Sigmoid colon (tissue), 7 donors: Measurements from ENCODE around the gene TRPM2. TPM values are rescaled to one million over a fixed set of nuclear protein-coding genes. Genes with fewer than 3 reads are reported as not detected.

Source experiments
- DNase-seq: peaks from one replicate; pipeline ENCODE4 v3.0.0-alpha.2; 2019
- H3K27ac ChIP-seq, 4 donors: fragments of 200-600 bp; sonication (generic); one replicate each; pipeline ENCODE4 v1.5.1; 2016 to 2019; ENCODE audit warnings: mild to moderate bottlenecking in 1 of 4
- H3K27me3 ChIP-seq, 3 donors: fragments of 200-600 bp; sonication (generic); one replicate each; pipeline ENCODE4 v1.5.1; 2019; ENCODE audit warnings: mild to moderate bottlenecking in 1 of 3
- H3K36me3 ChIP-seq, 4 donors: fragments of 200-600 bp; sonication (generic); one replicate each; pipeline ENCODE4 v1.5.1; 2016 to 2019
- H3K4me1 ChIP-seq, 4 donors: fragments of 200-600 bp; sonication (generic); one replicate each; pipeline ENCODE4 v1.5.1; 2017 to 2019
- H3K4me3 ChIP-seq, 4 donors: fragments of 200-600 bp; sonication (generic); one replicate each; pipeline ENCODE4 v1.5.1; 2017 to 2019; ENCODE audit warnings: mild to moderate bottlenecking in 2 of 4, moderate library complexity in 1 of 4
- H3K9me3 ChIP-seq, 4 donors: fragments of 200-600 bp in 3 of 4; sonication (generic) in 3 of 4; one replicate each; pipeline versions ENCODE4 v1.5.1 to v1.6.1; 2013 to 2019
- EP300 ChIP-seq, 4 donors: sonication (generic); formaldehyde crosslinking; IDR thresholded peaks; one replicate each; pipeline ENCODE4 v1.6.1; 2017; ENCODE audit warnings: antibody characterized with exemption in 4 of 4
- POLR2A ChIP-seq, 2 donors: fragments of 450-650 bp; IDR thresholded peaks; one replicate each; pipeline ENCODE4 v1.6.1; 2016; ENCODE audit warnings: antibody characterized with exemption in 2 of 2, mild to moderate bottlenecking in 2 of 2, moderate library complexity in 2 of 2
- POLR2AphosphoS5 ChIP-seq, 4 donors: sonication (generic); formaldehyde crosslinking; IDR thresholded peaks; one replicate each; pipeline ENCODE4 v1.6.1; 2017; ENCODE audit warnings: antibody characterized with exemption in 4 of 4
- WGBS, 2 donors: extraction: QIAGEN DNeasy Blood & Tissue Kit; methylation state at CpG; one replicate each; pipeline ENCODE4 v1.1.7; 2013; 5-methylcytosine and 5-hydroxymethylcytosine counted together
- intact Hi-C: fragments of 100-400 bp; cut with DNase I; formaldehyde crosslinking; loops from one replicate; pipeline ENCODE4 v1.15.1; 2023
- polyA plus RNA-seq, 3 donors: library from polyadenylated mRNA; stranded (reverse); fragments of 200-250 nt; gene quantifications; one replicate each; pipeline ENCODE4 v1.2.3, GENCODE V29; 2013
- total RNA-seq, 4 donors: library from RNA; depleted of rRNA; stranded (reverse); fragments of >200 nt; gene quantifications; one replicate each; pipeline ENCODE4 v1.1.0, GENCODE V29; 2016
- TF ChIP-seq, protein P1 (sequence below), 4 experiments: fragments of 450-650 bp in 3 of 4; fragments of 200-600 bp in 1 of 4; IDR thresholded peaks; one replicate each; pipeline ENCODE4 v1.5.1; 2016 to 2019; ENCODE audit warnings: antibody characterized with exemption in 4 of 4, mild to moderate bottlenecking in 3 of 4, moderate library complexity in 2 of 4
- donor health status: healthy with polysubstance abuse.
- donor health status: Bipolar disorder and iron deficiency.
- donor health status: healthy.

The TRPM2 gene
- total and polyA plus RNA-seq, 7 donors: 1.6 to 4.9 (median 3.4) TPM

DNA sequence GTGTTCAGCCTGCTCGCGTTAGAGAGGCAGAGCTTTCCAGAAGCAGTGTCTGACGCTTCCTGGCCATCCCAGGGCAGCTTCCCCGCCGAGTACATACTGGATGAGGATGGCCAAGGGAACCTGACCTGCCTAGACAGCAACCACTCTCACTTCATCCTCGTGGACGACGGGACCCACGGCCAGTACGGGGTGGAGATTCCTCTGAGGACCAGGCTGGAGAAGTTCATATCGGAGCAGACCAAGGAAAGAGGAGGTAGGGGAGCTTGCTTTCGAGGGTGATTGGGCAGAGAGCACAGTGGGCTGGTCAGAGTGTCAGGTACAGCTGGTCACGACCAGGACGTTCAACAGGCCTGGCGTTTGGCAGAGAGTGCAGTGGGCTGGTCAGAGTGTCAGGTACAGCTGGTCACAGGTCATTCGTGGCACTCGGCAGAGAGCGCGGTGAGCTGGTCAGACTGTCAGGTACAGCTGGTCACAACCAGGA, 22.4 kb downstream of the TRPM2 start:
- peaks cover 0 to 54% (median 11%) of the 10 kb centered on the region in 3 donors for H3K27me3 ChIP-seq
- TF ChIP-seq POLR2AphosphoS5 (IDR thresholded peaks at IDR 0.05) (no peak), POLR2A (IDR thresholded peaks at IDR 0.05) (no peak)
- TF ChIP-seq, protein P1, sequence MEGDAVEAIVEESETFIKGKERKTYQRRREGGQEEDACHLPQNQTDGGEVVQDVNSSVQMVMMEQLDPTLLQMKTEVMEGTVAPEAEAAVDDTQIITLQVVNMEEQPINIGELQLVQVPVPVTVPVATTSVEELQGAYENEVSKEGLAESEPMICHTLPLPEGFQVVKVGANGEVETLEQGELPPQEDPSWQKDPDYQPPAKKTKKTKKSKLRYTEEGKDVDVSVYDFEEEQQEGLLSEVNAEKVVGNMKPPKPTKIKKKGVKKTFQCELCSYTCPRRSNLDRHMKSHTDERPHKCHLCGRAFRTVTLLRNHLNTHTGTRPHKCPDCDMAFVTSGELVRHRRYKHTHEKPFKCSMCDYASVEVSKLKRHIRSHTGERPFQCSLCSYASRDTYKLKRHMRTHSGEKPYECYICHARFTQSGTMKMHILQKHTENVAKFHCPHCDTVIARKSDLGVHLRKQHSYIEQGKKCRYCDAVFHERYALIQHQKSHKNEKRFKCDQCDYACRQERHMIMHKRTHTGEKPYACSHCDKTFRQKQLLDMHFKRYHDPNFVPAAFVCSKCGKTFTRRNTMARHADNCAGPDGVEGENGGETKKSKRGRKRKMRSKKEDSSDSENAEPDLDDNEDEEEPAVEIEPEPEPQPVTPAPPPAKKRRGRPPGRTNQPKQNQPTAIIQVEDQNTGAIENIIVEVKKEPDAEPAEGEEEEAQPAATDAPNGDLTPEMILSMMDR (IDR thresholded peaks at IDR 0.05): no peak
- intact Hi-C loops: no loop called here
- H3K9me3 ChIP-seq: no peaks in the 10 kb centered on the region
- H3K27ac ChIP-seq: no peak overlapping the region
- H3K36me3 ChIP-seq: no peaks in the 10 kb centered on the region
- no peak overlapping the region for H3K4me3 ChIP-seq
- no peaks in the 10 kb centered on the region for H3K4me1 ChIP-seq
- WGBS, 2 donors: 86 to 91% methylated on average over 19 of the region's 19 CpGs
- DNase-seq: no peak

DNA sequence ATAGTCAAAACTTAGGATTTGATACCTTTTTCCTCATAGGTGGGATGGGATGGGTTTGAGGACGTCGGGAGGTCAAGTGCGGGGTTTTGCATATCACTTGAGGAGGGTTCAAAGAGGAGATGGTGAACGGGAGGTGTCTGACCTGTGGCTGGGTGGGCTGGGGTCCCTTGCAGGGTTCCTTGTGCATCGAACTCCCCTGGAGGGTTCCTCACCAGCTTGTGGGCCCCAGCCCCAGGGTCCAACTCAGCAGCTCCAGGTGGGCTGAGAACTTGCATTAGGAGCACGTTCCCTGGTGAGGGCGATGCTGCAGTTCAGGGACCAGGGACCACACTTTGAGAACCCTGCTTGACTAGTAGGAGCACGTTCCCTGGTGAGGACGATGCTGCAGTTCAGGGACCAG, 23.2 kb downstream of the TRPM2 start:
- WGBS, 2 donors: 87 to 93% methylated on average over 9 of the region's 9 CpGs
- H3K4me1 ChIP-seq: no peaks in the 10 kb centered on the region
- DNase-seq: no peak
- H3K36me3 ChIP-seq: no peaks in the 10 kb centered on the region
- H3K4me3 ChIP-seq: no peak overlapping the region
- no peaks in the 10 kb centered on the region for H3K9me3 ChIP-seq
- TF ChIP-seq POLR2A (IDR thresholded peaks at IDR 0.05): no peak
- TF ChIP-seq POLR2AphosphoS5 (IDR thresholded peaks at IDR 0.05): no peak
- TF ChIP-seq, protein P1 (IDR thresholded peaks at IDR 0.05): no peak
- no peak for TF ChIP-seq EP300 (IDR thresholded peaks at IDR 0.05)
- H3K27me3 ChIP-seq: peaks cover 0 to 51% (median 11%) of the 10 kb centered on the region in 3 donors
- no peak overlapping the region for H3K27ac ChIP-seq
- intact Hi-C loops: no loop called here

DNA sequence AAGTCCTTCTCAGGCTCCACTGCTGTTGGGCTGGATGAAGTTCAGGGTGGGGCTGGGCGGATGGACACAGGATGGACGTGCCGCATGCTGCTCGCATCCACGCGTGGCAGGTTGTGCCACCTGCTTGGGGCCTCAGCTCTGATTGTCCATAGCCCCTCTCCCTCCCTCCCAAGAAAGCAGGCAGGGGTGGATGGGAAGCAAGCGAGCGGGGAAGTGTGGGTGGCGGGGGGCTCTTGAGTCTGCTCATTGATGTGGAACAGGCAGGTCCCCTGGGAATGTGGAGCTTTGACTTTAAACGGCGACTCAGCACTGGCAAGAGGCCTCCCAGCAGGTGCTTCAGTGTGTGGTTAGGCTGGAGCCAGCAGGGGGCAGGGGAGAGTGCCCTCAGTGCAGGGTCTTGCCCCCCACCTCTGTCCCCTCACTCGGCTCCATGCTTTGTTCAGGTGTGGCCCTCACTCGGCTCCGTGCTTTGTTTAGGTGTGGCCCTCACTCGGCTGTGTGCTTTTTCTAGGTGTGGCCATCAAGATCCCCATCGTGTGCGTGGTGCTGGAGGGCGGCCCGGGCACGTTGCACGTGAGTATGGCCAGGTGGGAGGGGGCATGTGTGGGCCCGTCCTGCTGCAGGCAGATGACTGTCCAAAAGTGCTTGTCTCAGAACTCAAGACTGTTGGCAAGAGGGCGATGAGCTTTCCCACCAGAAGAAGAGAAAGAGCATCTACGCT, 23.9 kb downstream of the TRPM2 start:
- intact Hi-C loops: no loop called here

DNA sequence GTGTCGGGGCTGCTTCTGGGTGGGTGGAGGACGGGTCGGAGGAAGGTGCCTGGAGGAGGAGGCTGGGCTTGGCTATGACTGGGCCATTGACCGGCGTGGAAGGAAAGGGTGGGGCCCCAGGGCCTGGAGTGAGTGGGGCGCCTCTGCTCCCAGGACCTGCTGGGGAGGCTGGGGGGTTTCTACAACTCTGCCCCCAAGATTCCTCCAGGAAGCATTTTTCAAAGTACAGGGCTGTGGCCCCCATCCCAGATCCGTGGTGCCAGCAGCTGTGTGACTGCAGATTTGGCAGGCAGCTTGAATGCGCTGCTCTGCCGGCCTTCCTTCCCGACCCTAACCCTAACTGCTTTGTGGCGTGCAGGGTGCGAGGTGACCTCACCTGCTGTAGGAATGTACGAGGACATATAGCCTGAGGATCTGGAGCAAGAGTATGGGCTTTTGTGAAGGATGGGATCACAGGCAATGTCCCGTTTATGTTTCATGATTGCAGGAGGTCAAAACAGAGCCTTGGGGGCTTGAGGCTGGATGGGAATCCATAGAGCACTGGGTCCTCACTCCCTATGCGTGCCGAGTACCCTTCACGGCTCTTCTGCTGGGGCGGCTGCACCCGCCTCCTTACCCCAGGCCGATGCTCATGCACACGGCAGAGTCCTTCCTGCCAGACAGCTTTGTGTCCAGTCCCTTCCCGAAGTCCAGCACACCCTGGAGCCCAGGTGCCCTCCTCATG, 24.7 kb downstream of the TRPM2 start:
- TF ChIP-seq, protein P1 (IDR thresholded peaks at IDR 0.05): no peak
- no peak for TF ChIP-seq POLR2AphosphoS5 (IDR thresholded peaks at IDR 0.05)
- TF ChIP-seq POLR2A (IDR thresholded peaks at IDR 0.05): no peak
- no peak for TF ChIP-seq EP300 (IDR thresholded peaks at IDR 0.05)
- no peak overlapping the region for H3K4me3 ChIP-seq
- H3K9me3 ChIP-seq: no peaks in the 10 kb centered on the region
- H3K27me3 ChIP-seq: peaks cover 0 to 51% (median 11%) of the 10 kb centered on the region in 3 donors
- WGBS, 2 donors: 61 to 77% methylated on average over 22 of the region's 22 CpGs
- no peak for DNase-seq
- no peak overlapping the region for H3K27ac ChIP-seq
- intact Hi-C loops: no loop called here
- H3K4me1 ChIP-seq: no peaks in the 10 kb centered on the region
- H3K36me3 ChIP-seq: no peaks in the 10 kb centered on the region

More for the DNA sequence above, 23.9 kb downstream of the TRPM2 start:
- 44 to 72% methylated on average over 24 of the region's 24 CpGs for WGBS, 2 donors
- no peaks in the 10 kb centered on the region for H3K4me1 ChIP-seq
- H3K4me3 ChIP-seq: no peak overlapping the region
- H3K36me3 ChIP-seq: no peaks in the 10 kb centered on the region
- no peak for DNase-seq
- no peak for TF ChIP-seq POLR2A (IDR thresholded peaks at IDR 0.05)
- no peak for TF ChIP-seq EP300 (IDR thresholded peaks at IDR 0.05)
- TF ChIP-seq, protein P1 (IDR thresholded peaks at IDR 0.05): no peak
- TF ChIP-seq POLR2AphosphoS5 (IDR thresholded peaks at IDR 0.05): no peak
- H3K27ac ChIP-seq: no peak overlapping the region
- peaks cover 0 to 51% (median 11%) of the 10 kb centered on the region in 3 donors for H3K27me3 ChIP-seq
- H3K9me3 ChIP-seq: no peaks in the 10 kb centered on the region
